SU-DHL-6 (cell line): ENCODE measurements around the gene CTTN.
A peak's percentile ranks its signal among the peaks of the same experiment; 100 is the strongest.

ENCODE experiments used
- H2AFZ ChIP-seq: fragments of 200-600 bp; sonication (generic); 2 replicates; pipeline ENCODE4 v1.6.1; 2014; ENCODE audit warnings: low read depth, mild to moderate bottlenecking, moderate library complexity, mixed read lengths, antibody characterized with exemption, low read length; ENCODE audit not compliant: severe bottlenecking
- H3F3A ChIP-seq: fragments of 200-600 bp; shearing (Covaris generic); 2 replicates; pipeline ENCODE4 v1.6.0; 2016; ENCODE audit warnings: antibody characterized with exemption, mild to moderate bottlenecking; ENCODE audit not compliant: insufficient read depth
- H3K27ac ChIP-seq: fragments of 200-600 bp; sonication (generic); 2 replicates; pipeline ENCODE4 v1.5.1; 2016; ENCODE audit warnings: low read depth, mild to moderate bottlenecking, low read length, moderate library complexity, mixed read lengths
- H3K27me3 ChIP-seq: fragments of 200-600 bp; sonication (generic), shearing (Covaris generic); 2 replicates; pipeline ENCODE4 v1.6.0; 2014; ENCODE audit warnings: mild to moderate bottlenecking, low read length
- H3K36me3 ChIP-seq: fragments of 200-600 bp; sonication (generic); 2 replicates; pipeline ENCODE4 v1.6.1; 2014; ENCODE audit warnings: mild to moderate bottlenecking, low read length, mixed read lengths
- H3K4me2 ChIP-seq: fragments of 300-600, 200-600 bp; shearing (Covaris generic), sonication (generic); 2 replicates; pipeline ENCODE4 v1.6.0; 2014; ENCODE audit warnings: low read length, low read depth, mild to moderate bottlenecking; ENCODE audit not compliant: poor library complexity, severe bottlenecking
- H3K4me3 ChIP-seq: fragments of 200-600 bp; sonication (generic); 2 replicates; pipeline ENCODE4 v1.5.1; 2014; ENCODE audit warnings: antibody characterized with exemption, low read length, mild to moderate bottlenecking, mixed read lengths; ENCODE audit not compliant: insufficient read depth, poor library complexity, severe bottlenecking
- H3K79me2 ChIP-seq: fragments of 200-600 bp; sonication (generic); 2 replicates; pipeline ENCODE4 v1.6.1; 2014; ENCODE audit warnings: mild to moderate bottlenecking, low read length, moderate library complexity; ENCODE audit not compliant: insufficient read depth
- H3K9ac ChIP-seq: fragments of 200-600 bp; sonication (generic); 2 replicates; pipeline ENCODE4 v1.7.0; 2014; ENCODE audit warnings: mild to moderate bottlenecking, low read length
- H3K9me2 ChIP-seq: fragments of 200-600 bp; sonication (generic); replicated peaks from 2 replicates; pipeline ENCODE4 v1.6.1; 2014; ENCODE audit warnings: low read length; ENCODE audit not compliant: insufficient read depth
- H3K9me3 ChIP-seq: fragments of 200-600 bp; sonication (generic); 2 replicates; pipeline ENCODE4 v1.6.1; 2014; ENCODE audit warnings: low read length, mixed read lengths; ENCODE audit not compliant: insufficient read depth
- H4K20me1 ChIP-seq: fragments of 200-600 bp; sonication (generic); 2 replicates; pipeline ENCODE4 v1.6.1; 2014; ENCODE audit warnings: low read depth, mild to moderate bottlenecking, antibody characterized with exemption, low read length, moderate library complexity, mixed read lengths
- EZH2phosphoT487 ChIP-seq: fragments of 200-600 bp; sonication (generic), shearing (Covaris generic); conservative IDR thresholded peaks from 2 replicates; pipeline ENCODE4 v1.6.1; 2018; ENCODE audit warnings: mild to moderate bottlenecking, antibody characterized with exemption, low read length, moderate library complexity, mixed read lengths
- TF ChIP-seq, protein P1 (sequence below): fragments of 200-600 bp; sonication (generic); IDR thresholded peaks from one replicate; pipeline ENCODE4 v1.5.1; 2017; ENCODE audit warnings: antibody characterized with exemption, mild to moderate bottlenecking, low read length, moderate library complexity; ENCODE audit not compliant: insufficient read depth, poor library complexity, severe bottlenecking

The CTTN gene

DNA sequence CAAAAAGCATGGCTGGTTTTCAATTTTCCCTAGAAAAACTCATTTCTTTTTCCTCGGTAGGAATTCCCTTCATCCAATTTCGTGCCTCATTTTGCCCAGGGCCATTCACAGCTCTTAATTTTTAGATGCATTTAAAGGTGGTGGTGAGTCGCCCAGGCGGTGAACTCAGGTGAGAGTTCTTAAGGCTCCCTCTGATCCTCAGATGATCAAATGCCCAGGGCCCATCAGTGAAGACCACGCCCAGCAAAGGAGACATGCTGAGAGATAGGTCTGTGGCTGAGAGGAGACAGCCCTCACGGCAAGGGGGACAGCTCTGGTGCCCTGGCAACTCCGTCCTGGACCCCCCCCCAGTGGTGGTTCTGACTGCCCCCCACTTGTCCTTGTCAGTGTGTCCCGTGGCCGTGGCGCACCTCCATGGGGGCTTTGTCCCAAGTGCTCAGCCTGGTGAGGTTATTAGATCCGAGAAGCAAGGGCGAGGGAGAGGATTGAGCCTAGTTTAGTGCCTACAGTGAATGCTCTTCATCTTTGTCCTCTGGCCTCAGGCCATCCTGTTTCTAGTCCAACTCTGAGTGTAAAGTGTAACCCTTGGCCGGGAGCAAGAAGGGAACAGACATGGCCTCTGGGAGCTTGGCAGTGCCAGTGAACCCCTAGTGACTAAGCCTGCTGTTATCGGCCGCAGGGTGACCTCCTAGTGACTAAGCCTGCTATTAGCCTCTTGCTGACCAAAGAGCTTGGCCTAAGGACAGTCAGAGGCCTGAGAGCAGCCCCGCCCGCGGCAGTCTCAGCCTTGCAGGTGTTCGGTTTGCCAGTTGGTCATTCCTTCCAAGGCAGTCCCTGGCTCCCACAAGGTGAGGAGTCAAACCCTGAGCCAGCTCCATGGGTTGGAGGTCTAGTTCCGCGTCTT, 83.5 kb downstream of the CTTN start:
- H3K9me3 ChIP-seq = no peaks in the 10 kb centered on the region
- no peak overlapping the region for H3K4me3 ChIP-seq
- no peak overlapping the region for H3K9ac ChIP-seq
- no peaks in the 10 kb centered on the region for H3F3A ChIP-seq
- H3K27me3 ChIP-seq = no peaks in the 10 kb centered on the region
- H3K27ac ChIP-seq = no peak overlapping the region
- H3K79me2 ChIP-seq = no peaks in the 10 kb centered on the region
- H2AFZ ChIP-seq = no peak overlapping the region
- TF ChIP-seq, protein P1, sequence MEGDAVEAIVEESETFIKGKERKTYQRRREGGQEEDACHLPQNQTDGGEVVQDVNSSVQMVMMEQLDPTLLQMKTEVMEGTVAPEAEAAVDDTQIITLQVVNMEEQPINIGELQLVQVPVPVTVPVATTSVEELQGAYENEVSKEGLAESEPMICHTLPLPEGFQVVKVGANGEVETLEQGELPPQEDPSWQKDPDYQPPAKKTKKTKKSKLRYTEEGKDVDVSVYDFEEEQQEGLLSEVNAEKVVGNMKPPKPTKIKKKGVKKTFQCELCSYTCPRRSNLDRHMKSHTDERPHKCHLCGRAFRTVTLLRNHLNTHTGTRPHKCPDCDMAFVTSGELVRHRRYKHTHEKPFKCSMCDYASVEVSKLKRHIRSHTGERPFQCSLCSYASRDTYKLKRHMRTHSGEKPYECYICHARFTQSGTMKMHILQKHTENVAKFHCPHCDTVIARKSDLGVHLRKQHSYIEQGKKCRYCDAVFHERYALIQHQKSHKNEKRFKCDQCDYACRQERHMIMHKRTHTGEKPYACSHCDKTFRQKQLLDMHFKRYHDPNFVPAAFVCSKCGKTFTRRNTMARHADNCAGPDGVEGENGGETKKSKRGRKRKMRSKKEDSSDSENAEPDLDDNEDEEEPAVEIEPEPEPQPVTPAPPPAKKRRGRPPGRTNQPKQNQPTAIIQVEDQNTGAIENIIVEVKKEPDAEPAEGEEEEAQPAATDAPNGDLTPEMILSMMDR = no peak
- TF ChIP-seq EZH2phosphoT487 = no peak
- no peaks in the 10 kb centered on the region for H4K20me1 ChIP-seq
- no peaks in the 10 kb centered on the region for H3K36me3 ChIP-seq
- H3K4me2 ChIP-seq = no peak overlapping the region
- no peaks in the 10 kb centered on the region for H3K9me2 ChIP-seq

DNA sequence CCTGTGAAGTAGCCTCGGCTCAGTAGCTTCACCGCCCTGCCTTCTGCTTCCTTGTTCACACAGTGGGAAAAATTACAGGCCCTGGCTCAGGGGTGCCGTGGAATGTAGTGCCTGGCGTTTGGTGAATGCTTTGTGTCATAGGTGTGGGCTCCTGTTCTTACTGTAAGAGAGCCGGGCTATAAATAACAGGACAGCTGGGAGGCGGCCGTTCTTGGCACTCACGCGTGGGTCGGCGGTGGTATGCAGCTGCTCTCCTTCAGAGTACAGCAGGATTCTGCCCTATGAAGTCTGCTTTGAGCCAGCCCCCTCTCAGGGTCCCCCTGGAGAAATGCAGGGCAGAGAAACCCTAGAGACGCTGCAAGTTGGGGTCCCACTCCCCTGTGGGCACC, 84.2 kb downstream of the CTTN start:
- Histone ChIP-seq H3K27me3 (no peaks in the 10 kb centered on the region), H3K9me3 (no peaks in the 10 kb centered on the region), H3K36me3 (no peaks in the 10 kb centered on the region), H2AFZ (no peak overlapping the region), H3F3A (no peaks in the 10 kb centered on the region), H3K4me3 (no peak overlapping the region), H3K9ac (no peak overlapping the region), H3K9me2 (no peaks in the 10 kb centered on the region), H3K4me2 (no peak overlapping the region), H4K20me1 (no peaks in the 10 kb centered on the region), H3K79me2 (no peaks in the 10 kb centered on the region), H3K27ac (no peak overlapping the region)
- TF ChIP-seq EZH2phosphoT487 = no peak
- TF ChIP-seq, protein P1 = no peak

DNA sequence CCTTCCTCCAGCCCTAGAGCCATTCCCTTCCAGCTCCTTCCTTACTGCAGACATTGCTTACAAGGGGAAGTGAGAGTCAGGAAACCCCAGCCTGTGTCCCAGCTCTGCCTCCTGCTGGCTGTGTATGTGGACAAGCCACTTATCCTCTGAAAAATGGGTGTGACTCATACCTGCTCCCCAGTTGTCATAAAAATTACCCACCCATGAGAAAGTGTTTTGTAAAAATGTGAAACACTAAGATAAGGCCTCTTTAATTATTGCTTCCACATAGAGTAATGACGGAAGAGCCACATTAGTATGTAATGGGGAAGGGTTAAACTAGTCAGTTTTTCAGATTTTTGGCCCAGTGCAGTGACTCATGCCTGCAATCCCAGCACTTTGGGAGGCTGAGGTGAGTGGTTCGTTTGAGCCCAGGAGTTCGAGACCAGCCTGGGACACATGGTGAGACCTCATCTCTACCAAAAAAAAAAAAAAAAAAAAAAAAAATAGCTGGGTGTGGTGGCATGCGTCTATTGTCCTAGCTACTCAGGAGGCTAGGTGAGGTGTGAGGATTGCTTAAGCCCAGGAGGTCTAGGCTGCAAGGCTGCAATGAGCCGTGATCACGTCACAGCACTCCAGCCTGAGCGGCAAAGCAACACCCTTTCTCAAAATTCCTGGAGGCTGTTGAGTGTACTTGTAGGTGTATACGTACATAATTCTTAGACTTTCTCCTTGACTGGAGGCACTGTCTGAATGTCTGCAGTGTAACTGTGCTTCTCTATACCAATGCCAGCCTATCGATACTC, 84.9 kb downstream of the CTTN start:
- no peaks in the 10 kb centered on the region for H3F3A ChIP-seq
- H3K36me3 ChIP-seq = no peaks in the 10 kb centered on the region
- H3K9ac ChIP-seq = no peak overlapping the region
- no peak for TF ChIP-seq EZH2phosphoT487
- TF ChIP-seq, protein P1 = peak; percentile 34
- no peaks in the 10 kb centered on the region for H3K27me3 ChIP-seq
- no peaks in the 10 kb centered on the region for H4K20me1 ChIP-seq
- no peak overlapping the region for H3K4me2 ChIP-seq
- no peak overlapping the region for H2AFZ ChIP-seq
- H3K9me2 ChIP-seq = no peaks in the 10 kb centered on the region
- no peak overlapping the region for H3K4me3 ChIP-seq
- H3K79me2 ChIP-seq = no peaks in the 10 kb centered on the region
- H3K9me3 ChIP-seq = no peaks in the 10 kb centered on the region
- no peak overlapping the region for H3K27ac ChIP-seq
